ENCODE results near the gene MED26. TPM values are rescaled to one million over a fixed set of nuclear protein-coding genes. Genes with fewer than 3 reads are reported as not detected.
"Not testable (repeated sequence)": the region's sequence is repeated elsewhere in the genome, so short reads cannot be mapped to it uniquely, and the experiment has no call there.

Gene MED26, protein sequence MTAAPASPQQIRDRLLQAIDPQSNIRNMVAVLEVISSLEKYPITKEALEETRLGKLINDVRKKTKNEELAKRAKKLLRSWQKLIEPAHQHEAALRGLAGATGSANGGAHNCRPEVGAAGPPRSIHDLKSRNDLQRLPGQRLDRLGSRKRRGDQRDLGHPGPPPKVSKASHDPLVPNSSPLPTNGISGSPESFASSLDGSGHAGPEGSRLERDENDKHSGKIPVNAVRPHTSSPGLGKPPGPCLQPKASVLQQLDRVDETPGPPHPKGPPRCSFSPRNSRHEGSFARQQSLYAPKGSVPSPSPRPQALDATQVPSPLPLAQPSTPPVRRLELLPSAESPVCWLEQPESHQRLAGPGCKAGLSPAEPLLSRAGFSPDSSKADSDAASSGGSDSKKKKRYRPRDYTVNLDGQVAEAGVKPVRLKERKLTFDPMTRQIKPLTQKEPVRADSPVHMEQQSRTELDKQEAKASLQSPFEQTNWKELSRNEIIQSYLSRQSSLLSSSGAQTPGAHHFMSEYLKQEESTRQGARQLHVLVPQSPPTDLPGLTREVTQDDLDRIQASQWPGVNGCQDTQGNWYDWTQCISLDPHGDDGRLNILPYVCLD
- 7.3 and 8.9 TPM in 2 replicates for total RNA-seq

GRCh38 chr19:16628183-16628983 is at the start of gene MED26:
MED26 (minus strand) TSS chr19:16628204; CDS start chr19:16627943, 261 bp downstream.
- peak within 1 kb of the TSS; percentile 98 for H3K4me3 ChIP-seq (ENCODE audit: low read depth, low read length)
- no peak for TF ChIP-seq CTCF (conservative IDR thresholded peaks at IDR 0.05; ENCODE audit: low read depth, low read length)
- DNase-seq (ENCODE audit: low read depth): no peak

DNA sequence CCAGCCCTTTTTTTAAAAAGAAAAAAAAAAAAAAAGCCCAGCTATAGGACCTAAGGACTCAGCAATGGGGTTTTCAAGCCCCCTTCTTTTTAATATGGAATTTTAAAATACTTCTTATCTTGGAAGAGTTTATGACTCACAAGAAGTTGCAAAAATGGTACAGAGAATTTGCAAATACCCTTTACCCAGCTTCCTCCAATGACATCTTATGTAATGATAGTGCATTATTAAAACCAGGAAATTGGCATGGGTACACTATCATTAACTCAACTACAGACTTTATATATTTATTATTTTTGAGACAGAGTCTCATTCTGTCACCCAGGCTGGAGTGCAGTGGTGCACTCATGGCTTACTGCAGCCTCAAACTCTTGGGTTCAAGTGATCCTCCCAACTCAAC is 49.1 kb upstream of the MED26 start:
- no peak for DNase-seq (ENCODE audit: low read depth)
- no peak for TF ChIP-seq CTCF (conservative IDR thresholded peaks at IDR 0.05; ENCODE audit: low read depth, low read length)
- no peak overlapping the region for H3K4me3 ChIP-seq (ENCODE audit: low read depth, low read length)

DNA sequence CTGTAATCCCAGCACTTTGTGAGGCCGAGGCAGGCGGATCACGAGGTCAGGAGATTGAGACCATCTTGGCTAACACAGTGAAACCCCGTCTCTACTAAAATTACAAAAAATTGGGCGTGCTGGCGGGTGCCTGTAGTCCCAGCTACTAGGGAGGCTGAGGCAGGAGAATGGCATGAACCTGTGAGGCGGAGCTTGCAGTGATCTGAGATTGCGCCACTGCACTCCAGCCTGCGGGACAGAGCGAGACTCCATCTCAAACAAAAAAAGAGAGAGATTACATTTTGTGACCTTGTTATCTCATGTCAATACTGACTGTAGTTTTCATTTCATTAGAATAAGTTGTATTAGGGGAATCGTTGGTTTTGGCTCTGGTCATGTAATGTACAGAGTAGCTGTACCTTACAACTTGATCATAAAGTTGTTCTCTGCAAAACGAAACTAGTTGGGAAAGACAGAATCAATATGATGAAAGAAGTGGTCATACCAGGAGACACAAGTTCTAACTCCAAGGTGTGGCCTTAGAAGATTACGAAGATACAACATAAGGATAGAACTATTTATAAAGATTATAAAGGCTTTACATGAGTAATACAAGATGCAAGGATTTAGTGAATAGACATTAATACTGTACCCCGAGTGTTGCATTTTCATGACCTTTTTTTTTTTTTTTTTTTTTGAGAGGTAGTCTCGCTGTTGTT is 48.2 kb upstream of the MED26 start:
- no peak for DNase-seq (ENCODE audit: low read depth)
- no peak overlapping the region for H3K4me3 ChIP-seq (ENCODE audit: low read depth, low read length)
- TF ChIP-seq CTCF (conservative IDR thresholded peaks at IDR 0.05; ENCODE audit: low read depth, low read length): no peak

- DNase-seq (ENCODE audit: low read depth); H3K4me3 ChIP-seq (ENCODE audit: low read depth, low read length): not testable (repeated sequence)
These were observed 45.8 kb upstream of the MED26 start for GRCh38 chr19:16673839-16674238.

DNA sequence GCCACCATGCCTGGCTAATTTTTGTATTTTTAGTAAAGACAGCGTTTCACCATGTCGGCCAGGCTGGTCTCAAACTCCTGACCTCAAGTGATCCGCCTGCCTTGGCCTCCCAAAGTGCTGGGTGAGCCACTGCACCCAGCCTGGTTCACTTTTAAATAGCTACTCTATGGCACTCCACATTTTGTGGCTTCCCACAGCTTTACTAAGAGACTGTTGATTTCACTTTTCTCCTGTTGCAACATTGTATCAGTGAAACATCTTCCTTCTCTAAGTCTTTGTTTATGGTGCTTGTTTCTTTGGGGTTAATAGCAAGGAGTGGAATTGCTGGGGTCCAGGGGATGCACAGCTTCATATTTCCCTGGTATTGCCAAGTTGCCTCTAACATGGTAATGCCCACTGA is 45.2 kb upstream of the MED26 start:
- H3K4me3 ChIP-seq (ENCODE audit: low read depth, low read length): no peak overlapping the region
- DNase-seq (ENCODE audit: low read depth): no peak
- TF ChIP-seq CTCF (conservative IDR thresholded peaks at IDR 0.05; ENCODE audit: low read depth, low read length): no peak

DNA sequence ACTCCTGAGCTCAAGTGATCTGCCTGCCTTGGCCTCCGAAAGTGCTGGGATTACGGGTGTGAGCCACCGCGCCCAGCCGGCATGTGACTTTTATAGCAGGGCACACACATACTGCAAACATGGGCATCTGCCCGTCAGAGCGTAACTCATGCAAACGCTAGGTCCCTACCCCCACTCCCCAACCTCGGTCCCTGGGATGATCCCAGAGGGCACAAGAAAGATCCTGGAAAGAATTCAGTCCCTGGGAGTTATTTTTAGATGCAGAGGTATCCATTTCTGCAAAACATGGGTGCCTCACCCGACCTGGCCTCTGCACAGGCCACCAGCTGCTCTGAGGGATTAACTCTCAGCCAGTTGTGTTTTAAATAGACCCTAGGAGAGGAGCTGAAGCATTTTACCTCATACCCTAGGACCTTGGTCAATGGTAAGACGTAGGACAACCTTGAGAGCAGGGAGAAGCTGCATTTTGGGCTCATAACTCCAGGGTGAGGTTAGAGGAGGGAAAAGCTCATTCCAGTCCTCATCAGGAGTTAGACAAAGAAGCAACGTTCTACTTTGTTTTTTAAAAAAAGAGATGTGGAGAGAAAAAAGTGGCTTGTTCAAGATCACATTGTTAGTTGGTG is 43.8 kb upstream of the MED26 start:
- no peak overlapping the region for H3K4me3 ChIP-seq (ENCODE audit: low read depth, low read length)
- TF ChIP-seq CTCF (conservative IDR thresholded peaks at IDR 0.05; ENCODE audit: low read depth, low read length): no peak
- DNase-seq (ENCODE audit: low read depth): no peak
